Right atrium auricular region (tissue), 2 donors: ENCODE measurements around the gene SPOP. TPM values are rescaled to one million over a fixed set of nuclear protein-coding genes. Genes with fewer than 3 reads are reported as not detected.
"Not testable (repeated sequence)": the region's sequence is repeated elsewhere in the genome, so short reads cannot be mapped to it uniquely, and the experiment has no call there.

Experiments
- DNase-seq: peaks from one replicate; pipeline ENCODE4 v3.0.0-alpha.2; 2019; ENCODE audit warnings: low spot score
- H3K27ac ChIP-seq, 2 donors: fragments of 200-600 bp; sonication (generic); 1 replicate in 1 of 2; 2 replicates in 1 of 2; pipeline ENCODE4 v1.5.1; 2016 to 2019
- H3K27me3 ChIP-seq, 2 donors: fragments of 200-600 bp; sonication (generic); one replicate each; pipeline versions ENCODE4 v1.5.1 to v1.6.0; 2017 to 2019
- H3K36me3 ChIP-seq: fragments of 200-600 bp; sonication (generic); one replicate; pipeline ENCODE4 v1.5.1; 2016
- H3K4me1 ChIP-seq, 2 donors: fragments of 200-600 bp; sonication (generic); one replicate each; pipeline versions ENCODE4 v1.5.1 to v1.6.0; 2017 to 2019
- H3K4me3 ChIP-seq, 2 donors: fragments of 200-600 bp; sonication (generic); 1 replicate in 1 of 2; 2 replicates in 1 of 2; pipeline ENCODE4 v1.5.1; 2017 to 2019; ENCODE audit warnings: mild to moderate bottlenecking in 1 of 2, moderate library complexity in 1 of 2
- H3K9me3 ChIP-seq, 2 donors: fragments of 200-600 bp; sonication (generic); one replicate each; pipeline ENCODE4 v1.5.1; 2019
- CTCF ChIP-seq, 2 donors: fragments of 200-600 bp; sonication (generic); IDR thresholded peaks; one replicate each; pipeline ENCODE4 v1.5.1; 2019; ENCODE audit warnings: antibody characterized with exemption in 2 of 2
- total RNA-seq, 2 donors: library from RNA; depleted of rRNA; stranded (reverse); fragments of >200 nt; gene quantifications; one replicate each; pipeline ENCODE4 v1.1.0, GENCODE V29; 2016

Gene SPOP
- total RNA-seq, 2 donors from 2014 or later: 40.9 to 71.8 TPM

GRCh38 chr17:49553676-49554335 lies 124.1 kb downstream of the SPOP start:
- no peak for TF ChIP-seq CTCF (IDR thresholded peaks at IDR 0.05)
- H3K9me3 ChIP-seq: no peaks in the 10 kb centered on the region
- no peaks in the 10 kb centered on the region for H3K36me3 ChIP-seq
- no peak for DNase-seq
- H3K27ac ChIP-seq: no peak overlapping the region
- H3K27me3 ChIP-seq: no peaks in the 10 kb centered on the region
- H3K4me3 ChIP-seq: no peak overlapping the region
- H3K4me1 ChIP-seq: peaks cover 0 to 8% of the 10 kb centered on the region in 2 donors

DNA sequence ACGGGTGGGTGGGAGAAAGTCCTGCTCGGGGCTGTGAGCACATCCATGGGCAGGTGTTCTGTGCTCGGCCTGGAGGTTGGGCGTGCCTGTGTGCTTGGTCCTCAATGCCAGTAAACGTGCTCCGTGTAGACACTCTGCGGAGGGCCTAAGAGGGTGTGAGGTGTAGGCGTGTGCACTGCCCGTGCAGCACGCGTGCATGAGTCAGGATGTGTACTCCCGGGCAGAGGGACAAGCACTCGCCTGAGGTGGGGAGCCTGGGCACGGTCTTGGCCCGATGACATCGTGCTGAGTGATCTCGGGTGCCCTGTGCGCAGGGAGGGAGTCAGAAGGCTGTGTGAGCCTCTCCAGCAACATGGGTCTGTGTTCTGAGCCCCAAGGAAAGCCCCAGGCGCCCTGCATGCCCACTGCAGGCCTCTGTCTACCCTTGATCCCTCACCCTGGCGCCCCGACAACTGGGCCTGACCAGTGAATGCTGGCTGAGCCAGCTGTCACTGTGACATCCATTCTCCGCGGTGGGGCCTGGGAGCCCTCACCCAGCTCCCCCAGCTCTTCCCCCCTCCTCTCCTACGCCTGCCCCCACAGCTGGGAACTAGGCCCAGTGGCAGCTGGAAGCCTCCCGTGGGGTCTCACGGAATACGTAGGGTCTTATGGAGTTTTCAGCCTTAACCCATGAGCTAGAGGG lies 125.7 kb downstream of the SPOP start:
- no peak for TF ChIP-seq CTCF (IDR thresholded peaks at IDR 0.05)
- Histone ChIP-seq H3K27ac (no peak overlapping the region), H3K27me3 (no peaks in the 10 kb centered on the region), H3K36me3 (no peaks in the 10 kb centered on the region), H3K4me1 (peaks cover 0 to 15% of the 10 kb centered on the region in 2 donors), H3K9me3 (no peaks in the 10 kb centered on the region), H3K4me3 (no peak overlapping the region)
- no peak for DNase-seq

DNA sequence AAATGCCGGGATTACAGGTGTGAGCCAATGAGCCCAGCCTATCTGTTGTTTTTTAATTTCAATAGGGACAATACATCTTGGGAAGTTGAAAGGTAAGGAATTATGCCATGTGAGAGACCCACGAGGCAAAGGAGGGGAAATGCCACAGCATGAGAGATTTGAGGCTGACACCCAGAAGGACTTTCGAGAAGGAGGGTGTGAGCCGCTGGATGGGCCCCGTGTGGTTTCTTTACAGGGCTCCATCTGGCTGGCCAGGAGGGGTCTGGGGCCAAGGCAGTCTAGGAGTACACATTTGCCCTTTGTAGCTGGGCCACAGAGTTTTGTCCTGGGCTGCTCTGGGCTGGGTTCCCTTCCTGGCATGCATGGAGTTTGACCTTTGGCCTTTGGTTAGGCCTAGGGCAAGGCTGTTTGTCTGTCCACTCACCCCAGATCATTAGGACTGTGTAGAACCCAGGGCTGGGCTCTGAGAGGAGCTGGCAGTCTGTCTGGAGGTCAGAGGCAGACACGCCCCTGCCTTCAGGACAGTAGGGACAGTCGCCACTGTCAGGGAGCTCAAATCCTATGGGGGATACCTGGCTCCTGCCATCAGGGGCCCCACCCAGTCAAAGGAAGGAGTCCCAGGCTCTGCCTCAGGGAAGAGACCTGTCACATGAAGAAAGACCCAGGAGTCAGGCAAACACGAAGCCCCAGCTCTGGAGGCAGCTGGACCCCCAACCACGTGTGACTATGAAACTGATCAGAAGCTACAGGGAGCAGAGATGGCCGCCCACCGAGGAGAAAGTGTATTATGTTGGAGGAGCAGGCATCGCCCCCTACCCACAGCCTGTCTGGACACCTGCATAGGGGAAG lies 126.5 kb downstream of the SPOP start:
- H3K27ac ChIP-seq: no peak overlapping the region
- H3K36me3 ChIP-seq: no peaks in the 10 kb centered on the region
- peaks cover 0 to 13% of the 10 kb centered on the region in 2 donors for H3K4me1 ChIP-seq
- TF ChIP-seq CTCF (IDR thresholded peaks at IDR 0.05): no peak
- no peak for DNase-seq
- H3K4me3 ChIP-seq: no peak overlapping the region
- H3K9me3 ChIP-seq: no peaks in the 10 kb centered on the region
- H3K27me3 ChIP-seq: no peaks in the 10 kb centered on the region

GRCh38 chr17:49550764-49551163 lies 127.1 kb downstream of the SPOP start:
- not testable (repeated sequence) for H3K27me3 ChIP-seq, H3K36me3 ChIP-seq, H3K4me1 ChIP-seq, H3K4me3 ChIP-seq, H3K27ac ChIP-seq, DNase-seq, H3K9me3 ChIP-seq

- peaks cover 0 to 7% of the 10 kb centered on the region in 2 donors for H3K4me1 ChIP-seq
- TF ChIP-seq CTCF (IDR thresholded peaks at IDR 0.05): no peak
- H3K27me3 ChIP-seq: no peaks in the 10 kb centered on the region
- H3K9me3 ChIP-seq: no peaks in the 10 kb centered on the region
- DNase-seq: no peak
- no peak overlapping the region for H3K27ac ChIP-seq
- H3K36me3 ChIP-seq: no peaks in the 10 kb centered on the region
- no peak overlapping the region for H3K4me3 ChIP-seq
Measured at GRCh38 chr17:49549691-49550678, 127.9 kb downstream of the SPOP start.
